ENCODE results near the gene ARID4B. TPM values are rescaled to one million over a fixed set of nuclear protein-coding genes. Genes with fewer than 3 reads are reported as not detected.

ARID4B gene
- total RNA-seq, 4 donors from 2014 or later: 15.2 to 99.7 (median 30.8) TPM

GRCh38 chr1:235128456-235129328, 199.3 kb downstream of the ARID4B start, which contains the start of gene TOMM20:
Gene TOMM20, minus strand, starts transcription at chr1:235128837. Its CDS starts 122 bp downstream, at chr1:235128715.
- peak in 3 of 4 donors; percentile 64 to 81 (median 67) for TF ChIP-seq POLR2A (IDR thresholded peaks at IDR 0.05)
- TF ChIP-seq, protein P1, sequence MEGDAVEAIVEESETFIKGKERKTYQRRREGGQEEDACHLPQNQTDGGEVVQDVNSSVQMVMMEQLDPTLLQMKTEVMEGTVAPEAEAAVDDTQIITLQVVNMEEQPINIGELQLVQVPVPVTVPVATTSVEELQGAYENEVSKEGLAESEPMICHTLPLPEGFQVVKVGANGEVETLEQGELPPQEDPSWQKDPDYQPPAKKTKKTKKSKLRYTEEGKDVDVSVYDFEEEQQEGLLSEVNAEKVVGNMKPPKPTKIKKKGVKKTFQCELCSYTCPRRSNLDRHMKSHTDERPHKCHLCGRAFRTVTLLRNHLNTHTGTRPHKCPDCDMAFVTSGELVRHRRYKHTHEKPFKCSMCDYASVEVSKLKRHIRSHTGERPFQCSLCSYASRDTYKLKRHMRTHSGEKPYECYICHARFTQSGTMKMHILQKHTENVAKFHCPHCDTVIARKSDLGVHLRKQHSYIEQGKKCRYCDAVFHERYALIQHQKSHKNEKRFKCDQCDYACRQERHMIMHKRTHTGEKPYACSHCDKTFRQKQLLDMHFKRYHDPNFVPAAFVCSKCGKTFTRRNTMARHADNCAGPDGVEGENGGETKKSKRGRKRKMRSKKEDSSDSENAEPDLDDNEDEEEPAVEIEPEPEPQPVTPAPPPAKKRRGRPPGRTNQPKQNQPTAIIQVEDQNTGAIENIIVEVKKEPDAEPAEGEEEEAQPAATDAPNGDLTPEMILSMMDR (IDR thresholded peaks at IDR 0.05): peak in 1 of 6 experiments; percentile 42
- Histone ChIP-seq H3K9me3 (no peaks in the 10 kb centered on the region), H3K27me3 (no peaks in the 10 kb centered on the region), H3K4me3 (peak within 1 kb of the TSS; percentile 73 to 97 (median 94)), H3K27ac (peak within 1 kb of the TSS; percentile 90 to 97 (median 94)), H3K4me1 (peaks cover 6 to 51% (median 18%) of the 10 kb centered on the region in 3 donors), H3K36me3 (peaks cover 0 to 47% (median 0%) of the 10 kb centered on the region in 3 donors)
- peak; percentile 57 for DNase-seq
- 2 to 5% methylated on average over 13 to 24 of the region's 67 CpGs for WGBS, 2 donors
- intact Hi-C loops (cut with DNase I): no loop called here

GRCh38 chr1:235127732-235128455, 200.1 kb downstream of the ARID4B start:
- WGBS, 2 donors: 0 to 1% methylated on average over 23 to 34 of the region's 35 CpGs
- Histone ChIP-seq H3K27me3 (no peaks in the 10 kb centered on the region), H3K27ac (peak overlapping the region; percentile 90 to 97 (median 94)), H3K4me3 (peak overlapping the region; percentile 73 to 97 (median 94)), H3K36me3 (peaks cover 0 to 39% (median 0%) of the 10 kb centered on the region in 3 donors), H3K9me3 (no peaks in the 10 kb centered on the region), H3K4me1 (peaks cover 6 to 59% (median 18%) of the 10 kb centered on the region in 3 donors)
- intact Hi-C loops (cut with DNase I): no loop called here
- TF ChIP-seq, protein P1 (IDR thresholded peaks at IDR 0.05): no peak
- no peak for TF ChIP-seq POLR2A (IDR thresholded peaks at IDR 0.05)
- DNase-seq: no peak

DNA sequence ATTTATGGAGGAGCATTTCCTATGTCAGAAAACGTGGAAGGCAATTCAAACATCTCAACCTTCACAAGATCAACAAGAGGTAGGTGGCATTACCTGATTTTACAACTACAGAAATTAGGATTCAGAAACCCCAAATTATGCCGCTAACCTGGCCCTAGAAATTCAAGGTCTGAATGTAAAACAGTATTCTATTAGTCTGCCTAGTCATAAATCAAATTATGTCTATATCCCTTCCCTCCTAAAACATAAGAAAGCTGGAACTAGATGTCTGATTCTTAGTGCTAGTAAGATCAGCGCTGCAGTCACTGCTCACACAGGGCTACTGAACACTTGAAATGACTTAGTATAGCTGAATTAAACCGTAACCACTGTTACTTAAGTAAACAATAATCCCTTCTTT, 200.8 kb downstream of the ARID4B start:
- Histone ChIP-seq H3K4me3 (peak overlapping the region; percentile 73 to 97 (median 94)), H3K4me1 (peaks cover 6 to 66% (median 18%) of the 10 kb centered on the region in 3 donors), H3K27ac (peak overlapping the region in 3 of 4 donors; percentile 90 to 97 (median 95)), H3K27me3 (no peaks in the 10 kb centered on the region), H3K9me3 (no peaks in the 10 kb centered on the region), H3K36me3 (peaks cover 0 to 36% (median 0%) of the 10 kb centered on the region in 3 donors)
- no peak for DNase-seq
- 14 to 20% methylated on average over 4 of the region's 4 CpGs for WGBS, 2 donors
- TF ChIP-seq, protein P1 (IDR thresholded peaks at IDR 0.05): no peak
- TF ChIP-seq POLR2A (IDR thresholded peaks at IDR 0.05): no peak
- intact Hi-C loops (cut with DNase I): no loop called here

DNA sequence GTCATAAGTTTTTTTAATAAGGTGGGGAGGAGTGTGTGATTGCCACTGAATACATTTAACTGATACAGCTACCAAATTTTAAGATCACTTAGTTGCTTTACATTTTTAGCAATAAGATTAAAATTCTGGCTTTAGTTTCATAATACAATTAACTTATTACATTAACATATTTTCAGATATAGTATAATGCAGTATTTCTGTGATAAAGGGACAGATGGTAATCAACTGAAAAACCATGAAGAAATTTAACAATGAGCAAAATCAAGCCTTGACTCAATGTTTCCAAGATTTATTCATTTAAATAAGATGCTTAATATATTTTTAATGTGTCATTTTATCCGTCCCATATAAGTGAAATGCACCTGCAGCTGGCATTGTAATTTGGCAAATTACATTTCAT, 203.3 kb downstream of the ARID4B start:
- H3K4me1 ChIP-seq: peaks cover 6 to 77% (median 21%) of the 10 kb centered on the region in 3 donors
- WGBS, 2 donors: 48 to 54% methylated on average over 1 of the region's 1 CpG
- H3K27ac ChIP-seq: no peak overlapping the region
- H3K36me3 ChIP-seq: peaks cover 0 to 44% (median 0%) of the 10 kb centered on the region in 3 donors
- no peak overlapping the region for H3K4me3 ChIP-seq
- DNase-seq: no peak
- no peaks in the 10 kb centered on the region for H3K27me3 ChIP-seq
- H3K9me3 ChIP-seq: no peaks in the 10 kb centered on the region
- TF ChIP-seq, protein P1 (IDR thresholded peaks at IDR 0.05): no peak
- TF ChIP-seq POLR2A (IDR thresholded peaks at IDR 0.05): no peak
- intact Hi-C loops (cut with DNase I): no loop called here
